Measurements from ENCODE around the gene NETO2. TPM values are rescaled to one million over a fixed set of nuclear protein-coding genes. Genes with fewer than 3 reads are reported as not detected.
A peak's percentile ranks its signal among the peaks of the same experiment; 100 is the strongest.

NETO2 gene
- total and polyA plus RNA-seq, 2 of the 13 experiments (the other 11 are each of a cell fraction or from before 2014, with no cell fraction given) = 8.2 to 13.5 TPM

DNA sequence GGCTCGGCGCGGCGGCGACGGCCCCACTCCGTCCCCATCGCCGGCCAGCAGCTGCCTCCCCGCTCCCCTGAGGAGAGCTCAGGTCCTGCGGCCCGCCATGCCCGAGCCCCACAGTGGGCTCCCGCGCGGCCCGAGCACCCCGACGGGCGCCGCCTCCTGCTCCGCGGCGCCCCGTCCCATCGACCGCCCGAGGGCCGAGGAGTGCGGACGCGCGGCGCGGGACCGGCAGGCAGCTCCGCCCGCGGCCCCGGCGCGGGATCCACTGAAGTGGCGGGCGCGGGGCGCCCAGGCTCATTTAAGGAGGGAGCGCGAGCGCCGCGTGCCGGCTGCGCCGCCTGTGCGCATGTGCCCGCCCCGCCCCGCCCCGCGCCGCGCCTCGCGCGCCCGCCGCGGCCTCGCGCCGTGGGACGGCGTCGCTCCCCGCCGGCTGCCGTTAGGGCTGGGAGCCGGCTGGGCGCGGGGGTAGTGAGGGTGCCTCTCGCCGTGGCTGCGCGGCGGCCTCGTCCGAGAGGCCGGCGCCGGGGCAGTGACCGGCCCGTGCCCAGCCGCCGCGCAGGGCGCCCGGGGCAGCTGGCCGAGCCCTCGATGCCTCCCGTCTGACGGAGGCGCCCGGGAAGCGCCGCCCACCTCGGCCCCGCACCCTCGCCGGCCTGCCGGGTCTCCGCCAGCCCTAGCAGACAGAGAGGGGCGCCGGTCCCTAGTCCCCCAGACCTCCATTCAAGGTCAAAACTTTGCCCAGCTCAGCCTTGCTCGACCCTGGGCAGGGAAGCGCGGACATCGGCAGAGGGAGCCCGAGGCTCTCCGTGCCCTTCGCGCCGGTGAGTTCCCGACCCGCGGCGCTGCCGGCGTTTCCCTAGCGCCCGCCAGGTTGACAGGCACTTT lies at the start of gene NETO2 (continued):
- TF ChIP-seq ZBTB7A (CRISPR knock-in tag; IDR thresholded peaks at IDR 0.05) = no peak
- TF ChIP-seq ZNF264 (CRISPR knock-in tag; IDR thresholded peaks at IDR 0.05) = no peak
- TF ChIP-seq FOXA1 (IDR thresholded peaks at IDR 0.05) = no peak
- TF ChIP-seq FOXA1 (CRISPR knock-in tag; IDR thresholded peaks at IDR 0.05) = no peak
- no peak for TF ChIP-seq KLF6 (CRISPR knock-in tag; IDR thresholded peaks at IDR 0.05)
- no peak for TF ChIP-seq PHB2 (IDR thresholded peaks at IDR 0.05; ENCODE audit: partially characterized antibody)
- TF ChIP-seq, protein P1, sequence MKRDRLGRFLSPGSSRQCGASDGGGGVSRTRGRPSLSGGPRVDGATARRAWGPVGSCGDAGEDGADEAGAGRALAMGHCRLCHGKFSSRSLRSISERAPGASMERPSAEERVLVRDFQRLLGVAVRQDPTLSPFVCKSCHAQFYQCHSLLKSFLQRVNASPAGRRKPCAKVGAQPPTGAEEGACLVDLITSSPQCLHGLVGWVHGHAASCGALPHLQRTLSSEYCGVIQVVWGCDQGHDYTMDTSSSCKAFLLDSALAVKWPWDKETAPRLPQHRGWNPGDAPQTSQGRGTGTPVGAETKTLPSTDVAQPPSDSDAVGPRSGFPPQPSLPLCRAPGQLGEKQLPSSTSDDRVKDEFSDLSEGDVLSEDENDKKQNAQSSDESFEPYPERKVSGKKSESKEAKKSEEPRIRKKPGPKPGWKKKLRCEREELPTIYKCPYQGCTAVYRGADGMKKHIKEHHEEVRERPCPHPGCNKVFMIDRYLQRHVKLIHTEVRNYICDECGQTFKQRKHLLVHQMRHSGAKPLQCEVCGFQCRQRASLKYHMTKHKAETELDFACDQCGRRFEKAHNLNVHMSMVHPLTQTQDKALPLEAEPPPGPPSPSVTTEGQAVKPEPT (CRISPR knock-in tag; IDR thresholded peaks at IDR 0.05; ENCODE audit: low read depth) = no peak
- TF ChIP-seq, protein P2, sequence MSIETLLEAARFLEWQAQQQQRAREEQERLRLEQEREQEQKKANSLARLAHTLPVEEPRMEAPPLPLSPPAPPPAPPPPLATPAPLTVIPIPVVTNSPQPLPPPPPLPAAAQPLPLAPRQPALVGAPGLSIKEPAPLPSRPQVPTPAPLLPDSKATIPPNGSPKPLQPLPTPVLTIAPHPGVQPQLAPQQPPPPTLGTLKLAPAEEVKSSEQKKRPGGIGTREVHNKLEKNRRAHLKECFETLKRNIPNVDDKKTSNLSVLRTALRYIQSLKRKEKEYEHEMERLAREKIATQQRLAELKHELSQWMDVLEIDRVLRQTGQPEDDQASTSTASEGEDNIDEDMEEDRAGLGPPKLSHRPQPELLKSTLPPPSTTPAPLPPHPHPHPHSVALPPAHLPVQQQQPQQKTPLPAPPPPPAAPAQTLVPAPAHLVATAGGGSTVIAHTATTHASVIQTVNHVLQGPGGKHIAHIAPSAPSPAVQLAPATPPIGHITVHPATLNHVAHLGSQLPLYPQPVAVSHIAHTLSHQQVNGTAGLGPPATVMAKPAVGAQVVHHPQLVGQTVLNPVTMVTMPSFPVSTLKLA (IDR thresholded peaks at IDR 0.05) = no peak
- TF ChIP-seq, protein P3, sequence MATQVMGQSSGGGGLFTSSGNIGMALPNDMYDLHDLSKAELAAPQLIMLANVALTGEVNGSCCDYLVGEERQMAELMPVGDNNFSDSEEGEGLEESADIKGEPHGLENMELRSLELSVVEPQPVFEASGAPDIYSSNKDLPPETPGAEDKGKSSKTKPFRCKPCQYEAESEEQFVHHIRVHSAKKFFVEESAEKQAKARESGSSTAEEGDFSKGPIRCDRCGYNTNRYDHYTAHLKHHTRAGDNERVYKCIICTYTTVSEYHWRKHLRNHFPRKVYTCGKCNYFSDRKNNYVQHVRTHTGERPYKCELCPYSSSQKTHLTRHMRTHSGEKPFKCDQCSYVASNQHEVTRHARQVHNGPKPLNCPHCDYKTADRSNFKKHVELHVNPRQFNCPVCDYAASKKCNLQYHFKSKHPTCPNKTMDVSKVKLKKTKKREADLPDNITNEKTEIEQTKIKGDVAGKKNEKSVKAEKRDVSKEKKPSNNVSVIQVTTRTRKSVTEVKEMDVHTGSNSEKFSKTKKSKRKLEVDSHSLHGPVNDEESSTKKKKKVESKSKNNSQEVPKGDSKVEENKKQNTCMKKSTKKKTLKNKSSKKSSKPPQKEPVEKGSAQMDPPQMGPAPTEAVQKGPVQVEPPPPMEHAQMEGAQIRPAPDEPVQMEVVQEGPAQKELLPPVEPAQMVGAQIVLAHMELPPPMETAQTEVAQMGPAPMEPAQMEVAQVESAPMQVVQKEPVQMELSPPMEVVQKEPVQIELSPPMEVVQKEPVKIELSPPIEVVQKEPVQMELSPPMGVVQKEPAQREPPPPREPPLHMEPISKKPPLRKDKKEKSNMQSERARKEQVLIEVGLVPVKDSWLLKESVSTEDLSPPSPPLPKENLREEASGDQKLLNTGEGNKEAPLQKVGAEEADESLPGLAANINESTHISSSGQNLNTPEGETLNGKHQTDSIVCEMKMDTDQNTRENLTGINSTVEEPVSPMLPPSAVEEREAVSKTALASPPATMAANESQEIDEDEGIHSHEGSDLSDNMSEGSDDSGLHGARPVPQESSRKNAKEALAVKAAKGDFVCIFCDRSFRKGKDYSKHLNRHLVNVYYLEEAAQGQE (IDR thresholded peaks at IDR 0.05; ENCODE audit: borderline replicate concordance in 1 of 2, low read depth in 1 of 2, low read length in 2 of 2) = no peak
- TF ChIP-seq, protein P4, sequence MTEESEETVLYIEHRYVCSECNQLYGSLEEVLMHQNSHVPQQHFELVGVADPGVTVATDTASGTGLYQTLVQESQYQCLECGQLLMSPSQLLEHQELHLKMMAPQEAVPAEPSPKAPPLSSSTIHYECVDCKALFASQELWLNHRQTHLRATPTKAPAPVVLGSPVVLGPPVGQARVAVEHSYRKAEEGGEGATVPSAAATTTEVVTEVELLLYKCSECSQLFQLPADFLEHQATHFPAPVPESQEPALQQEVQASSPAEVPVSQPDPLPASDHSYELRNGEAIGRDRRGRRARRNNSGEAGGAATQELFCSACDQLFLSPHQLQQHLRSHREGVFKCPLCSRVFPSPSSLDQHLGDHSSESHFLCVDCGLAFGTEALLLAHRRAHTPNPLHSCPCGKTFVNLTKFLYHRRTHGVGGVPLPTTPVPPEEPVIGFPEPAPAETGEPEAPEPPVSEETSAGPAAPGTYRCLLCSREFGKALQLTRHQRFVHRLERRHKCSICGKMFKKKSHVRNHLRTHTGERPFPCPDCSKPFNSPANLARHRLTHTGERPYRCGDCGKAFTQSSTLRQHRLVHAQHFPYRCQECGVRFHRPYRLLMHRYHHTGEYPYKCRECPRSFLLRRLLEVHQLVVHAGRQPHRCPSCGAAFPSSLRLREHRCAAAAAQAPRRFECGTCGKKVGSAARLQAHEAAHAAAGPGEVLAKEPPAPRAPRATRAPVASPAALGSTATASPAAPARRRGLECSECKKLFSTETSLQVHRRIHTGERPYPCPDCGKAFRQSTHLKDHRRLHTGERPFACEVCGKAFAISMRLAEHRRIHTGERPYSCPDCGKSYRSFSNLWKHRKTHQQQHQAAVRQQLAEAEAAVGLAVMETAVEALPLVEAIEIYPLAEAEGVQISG (CRISPR knock-in tag; IDR thresholded peaks at IDR 0.05) = peak; percentile 47; the same call in 1 of the 2 replicates
- TF ChIP-seq ARNT (IDR thresholded peaks at IDR 0.05) = no peak
- no peak for TF ChIP-seq ZNF235 (CRISPR knock-in tag; IDR thresholded peaks at IDR 0.05; ENCODE audit: borderline replicate concordance)
- TF ChIP-seq TOPORS (CRISPR knock-in tag; IDR thresholded peaks at IDR 0.05) = no peak
- TF ChIP-seq TEAD3 (CRISPR knock-in tag; optimal IDR thresholded peaks at IDR 0.05; ENCODE audit: borderline replicate concordance) = peak; percentile 53
- TF ChIP-seq ZNF841 (CRISPR knock-in tag; IDR thresholded peaks at IDR 0.05; ENCODE audit: borderline replicate concordance) = no peak
- no peak; the same call in none of the 2 replicates for TF ChIP-seq ZNF747 (CRISPR knock-in tag; IDR thresholded peaks at IDR 0.05; ENCODE audit: borderline replicate concordance)
- no peak for TF ChIP-seq POLR2AphosphoS5 (IDR thresholded peaks at IDR 0.05; ENCODE audit: low read depth, low read length)
- TF ChIP-seq ZNF570 (CRISPR knock-in tag; IDR thresholded peaks at IDR 0.05; ENCODE audit: borderline replicate concordance) = 0 out of 2 replicates have a peak, but pooled peaks have one; percentile 39
- no peak for TF ChIP-seq ZNF75D (CRISPR knock-in tag; IDR thresholded peaks at IDR 0.05; ENCODE audit: borderline replicate concordance)
- TF ChIP-seq ZMYM2 (CRISPR knock-in tag; IDR thresholded peaks at IDR 0.05) = no peak
- TF ChIP-seq ARNTL (CRISPR knock-in tag; IDR thresholded peaks at IDR 0.05) = 0 out of 2 replicates have a peak, but pooled peaks have one; percentile 26

Data from HepG2 (cell line).